ENCODE measurements around the gene PHKA2.
A peak's percentile ranks its signal among the peaks of the same experiment; 100 is the strongest.

DNA sequence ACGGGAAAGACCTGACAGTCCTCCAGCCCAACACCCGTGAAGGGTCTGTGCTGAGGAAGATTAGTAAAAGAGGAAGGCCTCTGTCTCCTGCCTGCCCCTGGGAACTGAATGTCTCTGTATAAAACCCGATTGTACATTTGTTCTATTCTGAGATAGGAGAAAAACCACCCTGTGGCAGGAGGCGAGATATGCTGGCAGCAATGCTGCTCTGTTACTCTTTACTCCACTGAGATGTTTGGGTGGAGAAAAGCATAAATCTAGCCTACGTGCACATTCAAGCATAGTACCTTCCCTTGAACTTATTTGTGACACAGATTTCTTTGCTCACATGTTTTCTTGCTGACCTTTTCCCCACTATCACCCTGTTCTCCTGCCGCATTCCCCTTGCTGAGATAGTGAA, 3.7 kb downstream of the PHKA2 start:
- TF ChIP-seq, protein P1, sequence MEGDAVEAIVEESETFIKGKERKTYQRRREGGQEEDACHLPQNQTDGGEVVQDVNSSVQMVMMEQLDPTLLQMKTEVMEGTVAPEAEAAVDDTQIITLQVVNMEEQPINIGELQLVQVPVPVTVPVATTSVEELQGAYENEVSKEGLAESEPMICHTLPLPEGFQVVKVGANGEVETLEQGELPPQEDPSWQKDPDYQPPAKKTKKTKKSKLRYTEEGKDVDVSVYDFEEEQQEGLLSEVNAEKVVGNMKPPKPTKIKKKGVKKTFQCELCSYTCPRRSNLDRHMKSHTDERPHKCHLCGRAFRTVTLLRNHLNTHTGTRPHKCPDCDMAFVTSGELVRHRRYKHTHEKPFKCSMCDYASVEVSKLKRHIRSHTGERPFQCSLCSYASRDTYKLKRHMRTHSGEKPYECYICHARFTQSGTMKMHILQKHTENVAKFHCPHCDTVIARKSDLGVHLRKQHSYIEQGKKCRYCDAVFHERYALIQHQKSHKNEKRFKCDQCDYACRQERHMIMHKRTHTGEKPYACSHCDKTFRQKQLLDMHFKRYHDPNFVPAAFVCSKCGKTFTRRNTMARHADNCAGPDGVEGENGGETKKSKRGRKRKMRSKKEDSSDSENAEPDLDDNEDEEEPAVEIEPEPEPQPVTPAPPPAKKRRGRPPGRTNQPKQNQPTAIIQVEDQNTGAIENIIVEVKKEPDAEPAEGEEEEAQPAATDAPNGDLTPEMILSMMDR (IDR thresholded peaks at IDR 0.05): peak in 1 of 4 donors; percentile 20
- peak; percentile 36 for TF ChIP-seq POLR2A (IDR thresholded peaks at IDR 0.05)

Measured in right lobe of liver (tissue), 4 donors.